GM18868 (cell line): ENCODE results near the gene NOTCH4.

Experiments
- ATAC-seq: cut with Tn5 transposase; IDR thresholded peaks from one replicate; pipeline ENCODE4 v1.9.1; 2021; ENCODE audit warnings: mild to moderate bottlenecking, moderate library complexity; ENCODE audit not compliant: unreplicated experiment

The NOTCH4 gene

DNA sequence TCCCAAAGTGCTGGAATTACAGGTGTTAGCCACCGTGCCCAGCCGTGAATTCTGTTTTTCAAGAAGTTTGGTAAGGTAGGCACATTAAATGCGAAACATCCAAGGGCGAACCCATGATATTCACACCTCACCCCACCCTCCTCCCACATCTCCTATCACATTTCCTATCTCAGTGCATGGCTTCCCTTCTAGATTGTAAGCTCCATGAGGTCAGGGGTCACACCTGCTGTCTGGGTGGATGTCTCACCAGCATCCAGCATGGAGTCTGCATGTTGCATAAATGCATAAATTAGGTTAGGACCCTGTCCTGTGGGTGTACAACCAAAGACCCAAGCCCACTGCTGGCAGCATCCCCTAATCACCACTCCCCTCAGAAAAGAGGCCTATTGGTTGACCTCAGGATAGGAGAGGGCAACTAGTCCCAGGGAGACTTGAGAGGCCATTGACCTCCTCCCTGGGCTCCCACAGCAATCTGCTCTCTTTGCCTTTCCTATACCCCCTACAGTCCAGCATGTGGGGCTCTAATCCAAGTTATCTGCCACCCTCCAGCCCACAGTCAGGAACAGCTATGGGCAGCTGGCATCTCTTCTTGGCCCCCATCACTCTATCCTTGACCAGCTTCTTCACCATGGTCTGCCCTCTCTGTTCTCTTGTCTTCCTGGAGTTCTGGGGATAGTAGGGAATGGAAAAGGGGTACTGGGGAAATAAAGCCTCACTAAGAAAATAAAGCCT lies 76.3 kb downstream of the NOTCH4 start:
- ATAC-seq = no peak

- no peak for ATAC-seq
These were observed 77.2 kb downstream of the NOTCH4 start for GRCh38 chr6:32146687-32147086.

DNA sequence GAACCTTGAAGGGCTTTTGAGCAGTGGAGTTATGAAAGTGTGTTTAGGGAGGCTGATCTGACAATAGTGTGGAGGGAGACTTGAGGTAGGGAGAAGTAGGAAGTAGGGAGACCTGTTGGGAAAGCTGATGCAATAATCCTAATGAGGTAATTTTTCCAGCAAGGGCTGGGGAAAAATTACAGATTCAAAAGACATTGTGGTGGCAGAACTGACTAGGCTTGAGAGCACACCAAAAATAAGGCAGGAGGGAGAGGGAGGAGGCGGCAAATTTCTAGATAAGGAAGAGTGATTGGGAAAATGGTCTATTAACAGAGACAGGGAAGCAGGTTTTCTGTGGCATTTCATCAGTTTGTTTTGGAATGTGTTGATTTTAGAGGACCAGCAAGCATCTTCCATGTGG lies 77.6 kb downstream of the NOTCH4 start:
- no peak for ATAC-seq
